ENCODE results near the gene PLB1.
A peak's percentile ranks its signal among the peaks of the same experiment; 100 is the strongest.

PLB1 gene

GRCh38 chr2:28532399-28532798 lies 36.5 kb downstream of the PLB1 start:
- Mint-ChIP-seq H3K4me1 (no peaks in the 10 kb centered on the region), H3K4me3 (no peak overlapping the region), H3K27ac (ENCODE audit: low read depth) (no peak overlapping the region), H3K27me3 (peaks cover 18% of the 10 kb centered on the region), H3K36me3 (ENCODE audit: insufficient read depth) (peaks cover 2% of the 10 kb centered on the region), H3K9me3 (no peaks in the 10 kb centered on the region)
- ATAC-seq (replicated peaks; ENCODE audit: extremely low read depth, poor library complexity, severe bottlenecking) (no peak), DNase-seq (ENCODE audit: low spot score in 2 of 2) (no peak)

- H3K4me1 Mint-ChIP-seq, result no peaks in the 10 kb centered on the region
- peaks cover 2% of the 10 kb centered on the region for H3K36me3 Mint-ChIP-seq (ENCODE audit: insufficient read depth)
- DNase-seq (ENCODE audit: low spot score in 2 of 2), result no peak
- no peaks in the 10 kb centered on the region for H3K9me3 Mint-ChIP-seq
- no peak overlapping the region for H3K4me3 Mint-ChIP-seq
- no peak overlapping the region for H3K27ac Mint-ChIP-seq (ENCODE audit: low read depth)
- no peak for ATAC-seq (replicated peaks; ENCODE audit: extremely low read depth, poor library complexity, severe bottlenecking)
- peaks cover 18% of the 10 kb centered on the region for H3K27me3 Mint-ChIP-seq
Observed at GRCh38 chr2:28533044-28533680, 37.3 kb downstream of the PLB1 start.

GRCh38 chr2:28534817-28535216 lies 39.0 kb downstream of the PLB1 start:
- Mint-ChIP-seq H3K27me3 (peaks cover 30% of the 10 kb centered on the region), H3K36me3 (ENCODE audit: insufficient read depth) (no peaks in the 10 kb centered on the region), H3K4me3 (no peak overlapping the region), H3K27ac (ENCODE audit: low read depth) (no peak overlapping the region), H3K9me3 (no peaks in the 10 kb centered on the region), H3K4me1 (no peaks in the 10 kb centered on the region)
- ATAC-seq (replicated peaks; ENCODE audit: extremely low read depth, poor library complexity, severe bottlenecking) (no peak), DNase-seq (ENCODE audit: low spot score in 2 of 2) (no peak)

GRCh38 chr2:28538134-28538533 lies 42.3 kb downstream of the PLB1 start:
- ATAC-seq (replicated peaks; ENCODE audit: extremely low read depth, poor library complexity, severe bottlenecking) (no peak), DNase-seq (ENCODE audit: low spot score in 2 of 2) (no peak)
- Mint-ChIP-seq H3K4me3 (no peak overlapping the region), H3K27ac (ENCODE audit: low read depth) (no peak overlapping the region), H3K27me3 (peaks cover 34% of the 10 kb centered on the region), H3K9me3 (no peaks in the 10 kb centered on the region), H3K36me3 (ENCODE audit: insufficient read depth) (no peaks in the 10 kb centered on the region), H3K4me1 (no peaks in the 10 kb centered on the region)

- H3K36me3 Mint-ChIP-seq (ENCODE audit: insufficient read depth), result no peaks in the 10 kb centered on the region
- H3K27me3 Mint-ChIP-seq, result peaks cover 29% of the 10 kb centered on the region
- no peak for ATAC-seq (replicated peaks; ENCODE audit: extremely low read depth, poor library complexity, severe bottlenecking)
- H3K27ac Mint-ChIP-seq (ENCODE audit: low read depth), result no peak overlapping the region
- no peak for DNase-seq (ENCODE audit: low spot score in 2 of 2)
- no peak overlapping the region for H3K4me3 Mint-ChIP-seq
- no peaks in the 10 kb centered on the region for H3K9me3 Mint-ChIP-seq
- H3K4me1 Mint-ChIP-seq, result no peaks in the 10 kb centered on the region
Observed at GRCh38 chr2:28538652-28539051, 42.8 kb downstream of the PLB1 start.

- ATAC-seq (replicated peaks; ENCODE audit: extremely low read depth, poor library complexity, severe bottlenecking) (no peak), DNase-seq (ENCODE audit: low spot score in 2 of 2) (no peak)
- H3K4me1 Mint-ChIP-seq, result no peaks in the 10 kb centered on the region
- H3K36me3 Mint-ChIP-seq (ENCODE audit: insufficient read depth), result no peaks in the 10 kb centered on the region
- no peak overlapping the region for H3K27ac Mint-ChIP-seq (ENCODE audit: low read depth)
- peaks cover 24% of the 10 kb centered on the region for H3K27me3 Mint-ChIP-seq
- no peaks in the 10 kb centered on the region for H3K9me3 Mint-ChIP-seq
- no peak overlapping the region for H3K4me3 Mint-ChIP-seq
Observed at GRCh38 chr2:28539118-28539541, 43.3 kb downstream of the PLB1 start.

GRCh38 chr2:28543316-28544035 lies 47.6 kb downstream of the PLB1 start:
- H3K4me1 Mint-ChIP-seq, result peaks cover 35% of the 10 kb centered on the region
- no peak overlapping the region for H3K4me3 Mint-ChIP-seq
- no peak overlapping the region for H3K27ac Mint-ChIP-seq (ENCODE audit: low read depth)
- no peaks in the 10 kb centered on the region for H3K9me3 Mint-ChIP-seq
- ATAC-seq (replicated peaks; ENCODE audit: extremely low read depth, poor library complexity, severe bottlenecking) (no peak), DNase-seq (ENCODE audit: low spot score in 2 of 2) (no peak)
- H3K36me3 Mint-ChIP-seq (ENCODE audit: insufficient read depth), result peaks cover 2% of the 10 kb centered on the region
- H3K27me3 Mint-ChIP-seq, result peaks cover 22% of the 10 kb centered on the region

- Mint-ChIP-seq H3K36me3 (ENCODE audit: insufficient read depth) (peaks cover 2% of the 10 kb centered on the region), H3K27ac (ENCODE audit: low read depth) (peak overlapping the region; percentile 76), H3K9me3 (no peaks in the 10 kb centered on the region), H3K4me3 (no peak overlapping the region), H3K4me1 (peaks cover 39% of the 10 kb centered on the region), H3K27me3 (peaks cover 19% of the 10 kb centered on the region)
- ATAC-seq (replicated peaks; ENCODE audit: extremely low read depth, poor library complexity, severe bottlenecking) (no peak), DNase-seq (ENCODE audit: low spot score in 2 of 2) (no peak)
Observed at GRCh38 chr2:28544036-28544346, 48.1 kb downstream of the PLB1 start.

- ATAC-seq (replicated peaks; ENCODE audit: extremely low read depth, poor library complexity, severe bottlenecking) (no peak), DNase-seq (ENCODE audit: low spot score in 2 of 2) (no peak)
- no peaks in the 10 kb centered on the region for H3K9me3 Mint-ChIP-seq
- H3K4me1 Mint-ChIP-seq, result peaks cover 39% of the 10 kb centered on the region
- peaks cover 2% of the 10 kb centered on the region for H3K36me3 Mint-ChIP-seq (ENCODE audit: insufficient read depth)
- H3K27ac Mint-ChIP-seq (ENCODE audit: low read depth), result peak overlapping the region; percentile 76
- H3K27me3 Mint-ChIP-seq, result peaks cover 14% of the 10 kb centered on the region
- peak overlapping the region; percentile 8 for H3K4me3 Mint-ChIP-seq
Observed at GRCh38 chr2:28544405-28544921, 48.6 kb downstream of the PLB1 start.

- Mint-ChIP-seq H3K27ac (ENCODE audit: low read depth) (peak overlapping the region; percentile 76), H3K27me3 (peaks cover 8% of the 10 kb centered on the region), H3K36me3 (ENCODE audit: insufficient read depth) (peaks cover 2% of the 10 kb centered on the region), H3K9me3 (no peaks in the 10 kb centered on the region), H3K4me3 (peak overlapping the region; percentile 8), H3K4me1 (peaks cover 39% of the 10 kb centered on the region)
- DNase-seq (ENCODE audit: low spot score in 2 of 2) (no peak), ATAC-seq (replicated peaks; ENCODE audit: extremely low read depth, poor library complexity, severe bottlenecking) (peak; percentile 50)
Observed at GRCh38 chr2:28544922-28545589, 49.2 kb downstream of the PLB1 start.

- Mint-ChIP-seq H3K4me3 (peak overlapping the region; percentile 8), H3K36me3 (ENCODE audit: insufficient read depth) (peaks cover 2% of the 10 kb centered on the region), H3K27ac (ENCODE audit: low read depth) (no peak overlapping the region)
Observed at GRCh38 chr2:28545590-28546200, 49.8 kb downstream of the PLB1 start.

GRCh38 chr2:28546242-28546641 lies 50.4 kb downstream of the PLB1 start:
- ATAC-seq (replicated peaks; ENCODE audit: extremely low read depth, poor library complexity, severe bottlenecking) (no peak), DNase-seq (ENCODE audit: low spot score in 2 of 2) (no peak)
- Mint-ChIP-seq H3K4me3 (no peak overlapping the region), H3K9me3 (no peaks in the 10 kb centered on the region), H3K27ac (ENCODE audit: low read depth) (no peak overlapping the region), H3K4me1 (peaks cover 39% of the 10 kb centered on the region), H3K27me3 (no peaks in the 10 kb centered on the region), H3K36me3 (ENCODE audit: insufficient read depth) (peaks cover 2% of the 10 kb centered on the region)

More at GRCh38 chr2:28545590-28546200, 49.8 kb downstream of the PLB1 start:
- DNase-seq (ENCODE audit: low spot score in 2 of 2), result peak in 1 of 2 donors; percentile 13
- Mint-ChIP-seq H3K4me1 (peaks cover 39% of the 10 kb centered on the region), H3K9me3 (no peaks in the 10 kb centered on the region), H3K27me3 (peaks cover 2% of the 10 kb centered on the region)
- ATAC-seq (replicated peaks; ENCODE audit: extremely low read depth, poor library complexity, severe bottlenecking), result peak; percentile 52
